Thymus (tissue), 11 donors: Measurements from ENCODE around the gene CYS1. TPM values are rescaled to one million over a fixed set of nuclear protein-coding genes. Genes with fewer than 3 reads are reported as not detected.

Source experiments
- DNase-seq, 9 donors: peaks; one replicate each; pipeline ENCODE4 v3.0.0-alpha.2; 2013; ENCODE audit warnings: low spot score in 9 of 9, low read depth in 6 of 9, missing footprints in 1 of 9
- H3K27ac ChIP-seq, 2 donors: one replicate each; pipeline ENCODE4 v1.5.1; 2013; ENCODE audit warnings: control low read depth in 1 of 2, low read depth in 1 of 2, low read length in 1 of 2, mild to moderate bottlenecking in 1 of 2, moderate library complexity in 1 of 2
- H3K27me3 ChIP-seq, 2 donors: one replicate each; pipeline ENCODE4 v1.5.1; 2013; ENCODE audit warnings: low read length in 1 of 2; ENCODE audit not compliant: control insufficient read depth in 2 of 2, insufficient read depth in 1 of 2
- H3K36me3 ChIP-seq, 2 donors: one replicate each; pipeline ENCODE4 v1.5.1; 2013; ENCODE audit warnings: low read length in 1 of 2, mild to moderate bottlenecking in 1 of 2, moderate library complexity in 1 of 2; ENCODE audit not compliant: control insufficient read depth in 2 of 2, insufficient read depth in 2 of 2
- H3K4me1 ChIP-seq, 2 donors: one replicate each; pipeline ENCODE4 v1.5.1; 2013; ENCODE audit warnings: low read length in 2 of 2; ENCODE audit not compliant: control insufficient read depth in 2 of 2, insufficient read depth in 2 of 2
- H3K4me3 ChIP-seq, 2 donors: one replicate each; pipeline ENCODE4 v1.5.1; 2013; ENCODE audit warnings: low read length in 2 of 2, control low read depth in 1 of 2, mild to moderate bottlenecking in 1 of 2
- H3K9me3 ChIP-seq, 2 donors: one replicate each; pipeline ENCODE4 v1.5.1; 2013; ENCODE audit warnings: low read length in 1 of 2, mild to moderate bottlenecking in 1 of 2; ENCODE audit not compliant: control insufficient read depth in 2 of 2, insufficient read depth in 1 of 2
- WGBS: extraction: QIAGEN DNeasy Blood & Tissue Kit; methylation state at CpG from one replicate; pipeline ENCODE4 v1.1.7; 2013; 5-methylcytosine and 5-hydroxymethylcytosine counted together
- polyA plus RNA-seq: library from polyadenylated mRNA; stranded (reverse); fragments of 200-250 nt; gene quantifications from one replicate; pipeline ENCODE4 v1.2.3, GENCODE V29; 2013
- total RNA-seq: library from RNA; stranded (reverse); fragments of 120-200 nt; gene quantifications from one replicate; pipeline ENCODE4 v1.2.4, GENCODE V29; 2013
- donor health status: healthy.

The CYS1 gene
- total and polyA plus RNA-seq, 2 donors: 0.19 to 0.30 TPM

DNA sequence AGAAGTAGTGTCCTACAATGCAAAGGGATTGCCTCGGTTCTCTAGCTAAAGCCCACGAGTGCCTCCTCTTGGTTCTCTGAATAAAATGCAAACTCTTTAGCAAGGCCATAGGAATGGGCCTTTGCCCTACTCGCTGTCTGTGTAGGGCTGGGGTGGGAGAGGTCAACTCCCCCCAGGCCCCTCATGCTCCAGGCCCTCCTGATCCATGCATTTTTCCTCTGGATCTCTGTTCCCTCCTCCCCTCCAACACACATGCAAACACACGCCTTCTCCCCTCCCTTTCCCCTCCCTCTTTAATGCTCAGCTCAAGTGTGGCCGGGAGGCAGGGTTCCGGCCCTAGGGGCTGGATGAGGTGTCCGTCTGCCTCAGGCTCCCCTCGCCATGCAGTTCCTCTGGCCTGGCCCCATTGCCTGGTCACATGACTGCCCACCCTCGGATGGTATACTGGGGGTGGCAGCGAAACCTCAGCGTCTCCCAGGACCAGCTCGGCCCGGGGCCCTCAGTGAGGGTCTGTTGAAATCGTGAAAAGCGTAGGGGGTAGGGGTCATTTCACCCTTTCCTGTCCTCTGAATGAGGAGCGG, 51.7 kb downstream of the CYS1 start:
- Histone ChIP-seq H3K4me3 (no peak overlapping the region), H3K36me3 (no peaks in the 10 kb centered on the region), H3K27me3 (peaks cover 0 to 5% of the 10 kb centered on the region in 2 donors), H3K4me1 (peaks cover 0 to 17% of the 10 kb centered on the region in 2 donors), H3K9me3 (no peaks in the 10 kb centered on the region), H3K27ac (no peak overlapping the region)
- no peak for DNase-seq
- WGBS: 95% methylated on average over 16 of the region's 16 CpGs

DNA sequence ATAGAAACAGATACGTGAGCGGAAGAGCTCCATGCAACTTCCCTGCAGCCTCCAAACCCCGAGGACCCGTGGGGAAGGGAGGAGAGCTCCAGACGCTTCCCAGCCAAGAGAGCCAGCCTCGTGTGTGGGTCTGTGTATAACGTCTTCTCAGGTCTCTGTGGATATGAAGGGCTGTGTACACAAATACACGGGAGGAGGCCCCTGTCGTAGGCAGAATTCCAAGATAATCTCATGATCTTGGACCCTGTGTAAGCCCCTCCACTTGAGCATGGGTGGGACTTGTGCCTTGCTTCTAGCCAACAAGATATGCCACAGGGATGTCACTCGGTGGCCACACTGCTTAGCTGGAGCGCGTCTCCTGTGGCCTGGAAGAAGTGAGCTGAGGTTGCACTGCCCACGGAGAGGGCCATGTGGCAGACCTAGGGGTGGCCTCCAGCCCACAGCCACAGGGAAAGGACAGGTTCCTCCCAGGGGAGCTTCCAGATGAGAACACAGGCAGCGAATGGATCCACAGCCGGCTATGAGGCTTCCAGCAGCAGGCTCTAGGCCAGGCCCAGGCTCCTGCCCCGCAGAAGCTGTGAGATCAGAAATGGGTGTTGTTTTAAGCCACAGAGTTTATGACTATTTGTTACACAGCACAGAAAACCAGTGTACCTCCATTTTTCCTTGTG, 52.4 kb downstream of the CYS1 start:
- no peak for DNase-seq
- WGBS: 98% methylated on average over 16 of the region's 16 CpGs
- no peaks in the 10 kb centered on the region for H3K9me3 ChIP-seq
- no peak overlapping the region for H3K4me3 ChIP-seq
- peaks cover 0 to 17% of the 10 kb centered on the region in 2 donors for H3K4me1 ChIP-seq
- peaks cover 0 to 5% of the 10 kb centered on the region in 2 donors for H3K27me3 ChIP-seq
- no peak overlapping the region for H3K27ac ChIP-seq
- H3K36me3 ChIP-seq: no peaks in the 10 kb centered on the region

DNA sequence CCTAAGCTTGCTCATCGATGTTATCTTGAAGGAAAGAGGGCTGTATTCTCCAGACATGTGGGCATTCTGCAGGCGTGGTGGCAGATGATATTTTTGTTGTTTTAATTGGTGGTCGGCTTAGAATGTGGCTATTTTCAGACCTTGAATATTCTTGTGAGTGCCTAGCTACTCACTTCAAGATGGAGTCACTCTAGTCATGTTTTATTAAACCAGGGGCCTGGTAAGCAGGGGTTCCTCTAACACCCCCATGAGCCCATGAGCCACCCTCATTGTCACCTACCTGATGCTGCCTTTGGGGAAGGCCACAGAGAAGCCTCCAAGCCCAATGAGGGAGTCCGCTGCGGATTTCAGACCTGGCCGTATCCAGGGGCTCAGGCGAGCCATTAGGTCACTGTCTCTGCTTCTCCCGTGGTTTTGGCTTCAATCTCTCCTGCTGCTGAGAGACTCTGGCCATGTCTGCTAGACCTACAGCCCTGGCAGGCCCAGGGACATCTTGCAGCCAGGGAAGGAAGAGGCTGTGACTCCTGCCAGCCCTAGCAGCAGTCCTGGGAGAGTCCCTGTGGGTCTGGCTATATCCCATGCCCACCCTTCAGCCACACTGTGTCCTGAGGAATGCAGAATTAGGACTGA, 53.2 kb downstream of the CYS1 start:
- Histone ChIP-seq H3K36me3 (no peaks in the 10 kb centered on the region), H3K4me1 (peaks cover 0 to 17% of the 10 kb centered on the region in 2 donors), H3K27me3 (peaks cover 0 to 5% of the 10 kb centered on the region in 2 donors), H3K9me3 (no peaks in the 10 kb centered on the region), H3K27ac (no peak overlapping the region), H3K4me3 (no peak overlapping the region)
- WGBS: 94% methylated on average over 8 of the region's 8 CpGs
- DNase-seq: no peak

DNA sequence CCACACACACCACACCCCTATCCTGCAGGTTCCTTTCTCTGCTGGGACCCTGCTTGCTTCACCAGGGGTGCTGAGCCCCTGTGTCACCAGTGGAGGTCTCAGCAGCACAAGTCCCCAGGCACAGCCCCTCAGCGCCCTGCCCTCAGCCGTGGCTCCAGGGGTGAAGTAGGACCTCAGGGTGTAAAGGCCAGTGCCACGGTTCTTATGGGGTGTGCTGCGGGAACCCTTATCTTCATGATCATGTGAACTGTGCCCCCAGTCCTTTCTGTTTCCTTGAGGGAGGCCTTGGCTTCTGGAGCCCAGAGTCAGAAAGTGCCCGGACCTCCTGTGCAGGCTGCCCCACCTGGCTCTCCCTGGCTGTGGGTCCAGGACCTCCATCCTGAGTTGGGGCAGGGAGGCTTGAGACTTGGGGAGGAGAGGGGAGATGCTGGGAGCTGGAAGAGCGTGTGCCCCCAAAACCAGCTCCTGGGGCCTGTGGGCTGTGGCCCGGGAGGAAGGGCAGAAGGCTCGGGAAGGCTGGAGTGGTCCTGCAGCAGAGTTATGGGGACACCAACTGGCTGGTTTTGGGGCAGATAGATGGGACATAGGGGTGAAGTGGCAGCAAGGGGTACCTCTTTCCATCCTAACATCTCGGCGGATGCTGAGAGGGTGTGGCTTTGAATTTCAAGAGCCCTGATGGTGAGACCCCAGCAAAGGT, 57.1 kb downstream of the CYS1 start:
- Histone ChIP-seq H3K4me3 (no peak overlapping the region), H3K27ac (no peak overlapping the region), H3K4me1 (no peaks in the 10 kb centered on the region), H3K9me3 (no peaks in the 10 kb centered on the region), H3K36me3 (no peaks in the 10 kb centered on the region), H3K27me3 (peaks cover 0 to 4% of the 10 kb centered on the region in 2 donors)
- no peak for DNase-seq
- 93% methylated on average over 10 of the region's 10 CpGs for WGBS

DNA sequence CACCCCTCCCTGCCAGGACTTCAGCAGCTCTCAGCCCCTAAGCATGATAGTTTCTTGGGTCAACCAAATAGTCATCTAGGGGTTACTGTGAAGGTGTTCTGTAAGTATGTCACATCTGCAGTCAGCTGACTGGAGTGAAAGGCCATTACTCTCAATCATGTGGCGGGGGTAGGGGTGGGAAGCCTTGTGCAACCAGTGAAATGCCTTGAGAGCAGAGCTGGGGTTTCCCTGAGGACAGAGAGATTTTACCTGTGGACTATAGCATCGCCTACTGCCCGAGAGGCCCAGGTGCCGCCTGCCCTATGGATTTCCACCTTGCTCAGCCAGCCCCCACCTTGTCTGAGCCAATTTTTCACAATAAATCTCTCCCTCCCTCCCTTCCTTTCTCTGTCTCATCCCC, 57.8 kb downstream of the CYS1 start:
- Histone ChIP-seq H3K36me3 (no peaks in the 10 kb centered on the region), H3K9me3 (no peaks in the 10 kb centered on the region), H3K27me3 (peaks cover 0 to 4% of the 10 kb centered on the region in 2 donors), H3K4me3 (no peak overlapping the region), H3K4me1 (no peaks in the 10 kb centered on the region), H3K27ac (no peak overlapping the region)
- 96% methylated on average over 4 of the region's 4 CpGs for WGBS
- no peak for DNase-seq

DNA sequence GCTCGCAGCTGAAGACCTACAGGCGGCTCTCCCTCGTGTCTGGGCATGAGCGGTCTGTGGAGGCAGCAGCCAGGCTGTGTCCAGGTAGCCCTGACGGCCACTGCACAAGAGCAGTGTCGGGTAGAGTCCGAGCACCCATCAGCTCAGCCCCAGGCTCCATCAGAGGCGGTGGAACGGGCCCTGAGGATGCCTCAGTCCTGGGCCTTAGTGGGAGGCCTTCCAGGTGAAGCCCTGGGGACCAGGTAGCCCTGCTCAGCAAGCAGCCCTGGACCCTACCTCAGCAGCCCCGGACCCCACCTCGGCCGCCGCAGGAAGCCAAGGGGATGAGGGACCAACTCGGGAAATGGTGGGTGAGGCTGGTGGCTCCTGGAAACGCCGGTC, 58.2 kb downstream of the CYS1 start:
- H3K36me3 ChIP-seq: no peaks in the 10 kb centered on the region
- peaks cover 0 to 4% of the 10 kb centered on the region in 2 donors for H3K27me3 ChIP-seq
- 94% methylated on average over 16 of the region's 16 CpGs for WGBS
- no peaks in the 10 kb centered on the region for H3K9me3 ChIP-seq
- DNase-seq: no peak
- H3K4me1 ChIP-seq: no peaks in the 10 kb centered on the region
- H3K4me3 ChIP-seq: no peak overlapping the region
- no peak overlapping the region for H3K27ac ChIP-seq

DNA sequence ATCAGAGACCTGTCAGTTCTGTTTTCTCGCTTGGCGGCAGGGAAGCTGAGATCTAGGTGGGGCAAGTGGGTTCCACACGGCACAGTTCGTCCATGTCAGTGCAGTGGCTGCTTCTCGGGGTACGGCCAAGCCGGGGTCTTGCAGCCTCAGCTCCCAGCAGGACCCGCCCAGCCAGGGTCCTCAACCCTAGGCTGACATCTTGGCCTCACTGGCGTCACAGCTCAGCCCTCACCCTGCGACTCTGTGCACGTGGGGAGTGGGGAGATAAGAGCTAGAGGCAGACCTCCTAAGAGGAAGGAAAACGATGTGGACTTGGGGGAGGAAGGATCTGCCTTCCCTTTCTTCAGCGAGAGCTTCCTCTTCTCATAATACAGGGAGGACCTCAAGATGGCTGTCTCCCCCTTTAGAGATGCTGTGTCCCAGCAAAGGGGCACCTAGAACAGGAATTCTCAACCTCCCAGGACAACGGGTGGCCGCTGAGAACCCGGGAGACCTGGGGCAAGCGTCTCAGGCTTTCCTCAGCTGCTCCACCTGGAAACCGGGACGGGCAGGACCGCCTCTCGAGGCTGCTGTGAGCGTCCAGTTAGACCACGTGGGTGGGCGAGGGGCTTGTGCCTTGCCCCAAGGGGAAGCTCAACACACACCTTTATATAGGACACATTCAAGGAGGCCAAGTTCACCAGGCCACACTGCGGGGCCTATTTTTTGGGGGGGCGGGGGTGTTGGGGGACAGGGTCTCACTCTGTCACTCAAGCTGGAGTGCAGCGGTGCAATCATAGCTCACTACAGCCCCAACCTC, 60.4 kb downstream of the CYS1 start:
- Histone ChIP-seq H3K27ac (no peak overlapping the region), H3K4me3 (no peak overlapping the region), H3K36me3 (no peaks in the 10 kb centered on the region), H3K27me3 (peaks cover 0 to 4% of the 10 kb centered on the region in 2 donors), H3K4me1 (no peaks in the 10 kb centered on the region), H3K9me3 (peaks cover 1 to 3% of the 10 kb centered on the region in 2 donors)
- 80% methylated on average over 27 of the region's 27 CpGs for WGBS
- DNase-seq: no peak

DNA sequence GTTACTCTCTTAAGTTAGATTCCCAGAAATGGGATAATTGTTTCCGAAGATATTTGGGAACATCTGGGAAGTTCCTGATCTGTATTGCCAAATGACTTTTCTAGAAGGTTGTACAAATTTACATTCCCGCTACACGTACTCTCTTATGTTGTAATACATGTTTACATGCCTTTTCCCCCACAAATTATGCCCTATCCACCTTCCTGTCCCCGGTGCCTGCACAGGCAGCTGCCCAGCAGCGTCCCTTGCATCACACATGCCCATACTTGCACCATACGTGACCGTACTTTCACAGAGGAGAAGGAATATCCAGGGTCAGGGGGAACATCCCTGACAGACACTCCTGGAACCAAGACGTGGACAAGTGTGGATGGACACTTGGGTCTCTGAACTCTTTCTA, 61.0 kb downstream of the CYS1 start:
- no peak for DNase-seq

More for the DNA sequence above, 61.0 kb downstream of the CYS1 start:
- H3K4me1 ChIP-seq: no peaks in the 10 kb centered on the region
- WGBS: 88% methylated on average over 8 of the region's 8 CpGs
- no peaks in the 10 kb centered on the region for H3K36me3 ChIP-seq
- H3K27me3 ChIP-seq: peaks cover 0 to 4% of the 10 kb centered on the region in 2 donors
- H3K27ac ChIP-seq: no peak overlapping the region
- peaks cover 3 to 10% of the 10 kb centered on the region in 2 donors for H3K9me3 ChIP-seq
- no peak overlapping the region for H3K4me3 ChIP-seq
